Right forelimb (tissue), 1 donor: ENCODE results near the gene ZNF184.

ENCODE experiments used
- DNase-seq: peaks from one replicate; pipeline ENCODE4 v3.0.0-alpha.2; 2018

The ZNF184 gene

GRCh38 chr6:27419363-27419762 lies 53.5 kb downstream of the ZNF184 start:
- no peak for DNase-seq

- no peak for DNase-seq
These were observed 57.0 kb downstream of the ZNF184 start for GRCh38 chr6:27415898-27416297.

GRCh38 chr6:27414996-27415395 lies 57.9 kb downstream of the ZNF184 start:
- no peak for DNase-seq

- DNase-seq: no peak
These were observed 58.6 kb downstream of the ZNF184 start for GRCh38 chr6:27414300-27414699.

GRCh38 chr6:27407153-27407814 lies 65.6 kb downstream of the ZNF184 start:
- DNase-seq: no peak

GRCh38 chr6:27406085-27406484 lies 66.8 kb downstream of the ZNF184 start:
- no peak for DNase-seq

GRCh38 chr6:27400877-27401642 lies 71.8 kb downstream of the ZNF184 start:
- no peak for DNase-seq
